ENCODE results near the gene SEC61A1. TPM values are rescaled to one million over a fixed set of nuclear protein-coding genes. Genes with fewer than 3 reads are reported as not detected.

Gene SEC61A1
- total RNA-seq, 1 donor from 2014 or later = 184 TPM

DNA sequence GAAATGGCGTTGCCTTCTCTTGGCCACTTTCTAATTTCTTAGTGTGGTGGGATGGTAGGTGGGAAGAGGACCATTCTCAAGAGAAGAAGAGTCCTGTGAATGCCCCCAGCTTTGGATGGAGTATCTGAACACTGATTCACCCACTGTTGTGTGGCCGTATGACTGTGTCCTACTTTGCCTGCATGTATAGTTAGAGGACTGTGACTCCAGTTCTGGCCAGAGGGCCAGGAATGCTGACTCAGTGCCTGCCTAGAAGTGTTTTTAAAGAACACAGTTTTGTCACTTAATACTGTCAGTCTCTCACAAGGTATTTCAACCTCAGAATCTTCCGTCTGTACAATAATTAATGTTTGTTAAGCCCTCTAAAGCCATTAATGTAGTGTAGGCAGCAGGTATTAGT is 2.1 kb downstream of the SEC61A1 start:
- Mint-ChIP-seq H3K36me3 (ENCODE audit: low read depth) (peaks cover 2% of the 10 kb centered on the region), H3K4me1 (peaks cover 39% of the 10 kb centered on the region), H3K27ac (ENCODE audit: unreplicated experiment) (no peak overlapping the region)

DNA sequence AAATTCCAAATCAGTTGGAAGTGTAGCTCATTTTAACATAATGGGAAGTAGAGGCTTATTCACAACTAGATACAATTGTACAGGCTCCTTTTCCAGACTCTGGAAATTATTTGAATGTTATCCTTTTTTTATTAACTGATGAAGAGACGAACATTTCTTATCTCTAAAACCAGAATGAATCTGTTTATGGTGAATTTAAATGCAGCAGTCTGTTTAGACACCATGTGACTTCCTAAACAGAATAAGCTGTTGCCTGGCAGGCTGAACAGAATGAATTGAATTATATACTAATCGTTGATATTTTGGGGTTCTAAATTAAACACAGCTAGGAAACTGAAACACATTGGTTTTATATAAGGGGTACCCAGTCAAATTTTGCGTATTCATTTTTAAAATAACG is 4.0 kb downstream of the SEC61A1 start:
- Mint-ChIP-seq H3K27me3 (ENCODE audit: low read depth) (no peaks in the 10 kb centered on the region), H3K36me3 (ENCODE audit: low read depth) (peaks cover 11% of the 10 kb centered on the region), H3K4me1 (peaks cover 35% of the 10 kb centered on the region), H3K4me3 (no peak overlapping the region), H3K27ac (ENCODE audit: unreplicated experiment) (no peak overlapping the region), H3K9me3 (no peaks in the 10 kb centered on the region)
- TF ChIP-seq, protein P1, sequence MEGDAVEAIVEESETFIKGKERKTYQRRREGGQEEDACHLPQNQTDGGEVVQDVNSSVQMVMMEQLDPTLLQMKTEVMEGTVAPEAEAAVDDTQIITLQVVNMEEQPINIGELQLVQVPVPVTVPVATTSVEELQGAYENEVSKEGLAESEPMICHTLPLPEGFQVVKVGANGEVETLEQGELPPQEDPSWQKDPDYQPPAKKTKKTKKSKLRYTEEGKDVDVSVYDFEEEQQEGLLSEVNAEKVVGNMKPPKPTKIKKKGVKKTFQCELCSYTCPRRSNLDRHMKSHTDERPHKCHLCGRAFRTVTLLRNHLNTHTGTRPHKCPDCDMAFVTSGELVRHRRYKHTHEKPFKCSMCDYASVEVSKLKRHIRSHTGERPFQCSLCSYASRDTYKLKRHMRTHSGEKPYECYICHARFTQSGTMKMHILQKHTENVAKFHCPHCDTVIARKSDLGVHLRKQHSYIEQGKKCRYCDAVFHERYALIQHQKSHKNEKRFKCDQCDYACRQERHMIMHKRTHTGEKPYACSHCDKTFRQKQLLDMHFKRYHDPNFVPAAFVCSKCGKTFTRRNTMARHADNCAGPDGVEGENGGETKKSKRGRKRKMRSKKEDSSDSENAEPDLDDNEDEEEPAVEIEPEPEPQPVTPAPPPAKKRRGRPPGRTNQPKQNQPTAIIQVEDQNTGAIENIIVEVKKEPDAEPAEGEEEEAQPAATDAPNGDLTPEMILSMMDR (conservative IDR thresholded peaks at IDR 0.05) = no peak
- no peak for DNase-seq (ENCODE audit: low read depth, low spot score)

More for the DNA sequence above, 2.1 kb downstream of the SEC61A1 start:
- TF ChIP-seq, protein P1 (conservative IDR thresholded peaks at IDR 0.05) = no peak
- peak overlapping the region; percentile 98 for H3K4me3 Mint-ChIP-seq
- no peak for DNase-seq (ENCODE audit: low read depth, low spot score)
- no peaks in the 10 kb centered on the region for H3K27me3 Mint-ChIP-seq (ENCODE audit: low read depth)
- H3K9me3 Mint-ChIP-seq = no peaks in the 10 kb centered on the region

DNA sequence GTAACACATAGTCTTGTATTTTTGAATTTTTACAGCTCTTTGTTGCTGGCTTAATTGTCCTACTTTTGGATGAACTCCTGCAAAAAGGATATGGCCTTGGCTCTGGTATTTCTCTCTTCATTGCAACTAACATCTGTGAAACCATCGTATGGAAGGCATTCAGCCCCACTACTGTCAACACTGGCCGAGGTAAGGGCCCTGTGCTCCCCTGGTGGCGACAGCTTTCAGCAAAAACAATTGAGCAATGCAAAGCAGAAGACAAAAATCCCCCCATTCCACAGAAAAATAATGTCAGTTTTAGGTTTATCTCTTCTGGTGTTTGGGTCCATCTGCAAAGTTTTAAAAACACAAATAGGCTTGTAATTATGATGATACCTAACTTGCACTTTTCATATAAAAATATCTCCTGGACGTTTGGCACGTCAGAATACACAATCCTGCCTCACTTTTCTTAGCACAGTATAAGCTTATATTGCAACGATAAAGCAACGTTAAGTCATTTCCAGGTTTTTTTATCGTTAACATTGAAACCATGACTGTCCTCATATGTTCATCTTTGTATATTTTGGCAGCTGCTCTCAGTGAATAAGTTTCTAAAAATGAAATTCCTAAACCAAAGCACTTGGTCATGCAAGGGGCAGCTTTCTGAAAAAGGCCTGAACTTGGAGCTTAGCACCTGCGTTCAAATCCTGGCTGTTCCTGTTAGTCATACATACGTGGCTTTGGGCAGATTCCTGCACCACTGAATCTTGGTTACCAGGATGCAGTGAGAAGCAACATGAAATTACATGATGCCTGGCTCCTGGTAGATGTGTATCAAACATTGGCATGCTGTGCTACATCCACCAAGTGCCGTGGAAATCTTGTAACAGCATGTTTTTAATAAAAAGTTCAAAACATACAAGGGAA is 8.5 kb downstream of the SEC61A1 start:
- Mint-ChIP-seq H3K27me3 (ENCODE audit: low read depth) (no peaks in the 10 kb centered on the region), H3K4me3 (no peak overlapping the region), H3K4me1 (peaks cover under 1% of the 10 kb centered on the region), H3K27ac (ENCODE audit: unreplicated experiment) (no peak overlapping the region), H3K36me3 (ENCODE audit: low read depth) (peaks cover 31% of the 10 kb centered on the region), H3K9me3 (no peaks in the 10 kb centered on the region)
- DNase-seq (ENCODE audit: low read depth, low spot score) = no peak
- TF ChIP-seq, protein P1 (conservative IDR thresholded peaks at IDR 0.05) = no peak

DNA sequence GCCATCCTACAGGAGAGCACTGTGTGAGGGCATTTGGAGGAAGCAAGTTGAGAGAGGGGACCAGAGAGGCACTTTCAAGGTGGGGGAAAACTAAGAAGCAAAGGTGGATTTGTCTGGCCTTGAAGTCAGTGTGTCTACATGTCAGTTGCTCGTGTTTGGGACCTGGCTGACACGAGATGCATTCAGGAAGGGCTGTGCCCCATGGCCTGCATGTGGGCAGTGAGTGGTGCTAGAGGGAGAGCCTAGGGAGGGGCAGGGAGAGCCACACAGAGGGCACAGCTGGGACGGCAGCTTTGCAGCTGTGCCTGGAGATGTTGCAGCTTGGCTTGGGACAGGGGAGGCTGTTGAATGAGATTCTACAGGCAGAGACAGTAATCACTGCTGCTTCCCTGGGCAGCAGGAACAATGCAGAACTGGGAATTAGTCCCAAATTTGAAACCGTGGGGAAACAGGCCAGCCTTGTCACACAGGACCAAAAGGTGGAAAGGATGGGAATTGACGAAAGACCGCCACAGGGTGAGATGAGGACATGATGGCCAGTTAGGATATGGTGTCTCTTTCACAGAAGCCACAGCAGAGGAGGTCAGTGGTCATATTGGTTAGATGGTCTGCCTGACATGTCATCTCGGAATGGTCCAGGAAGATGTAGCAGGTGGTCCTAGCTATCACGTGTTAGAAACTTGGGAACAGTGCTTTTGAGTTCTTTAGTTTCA is 10.0 kb downstream of the SEC61A1 start:
- no peaks in the 10 kb centered on the region for H3K9me3 Mint-ChIP-seq
- H3K36me3 Mint-ChIP-seq (ENCODE audit: low read depth) = peaks cover 34% of the 10 kb centered on the region
- no peaks in the 10 kb centered on the region for H3K4me1 Mint-ChIP-seq
- no peaks in the 10 kb centered on the region for H3K27me3 Mint-ChIP-seq (ENCODE audit: low read depth)
- no peak overlapping the region for H3K4me3 Mint-ChIP-seq
- no peak for DNase-seq (ENCODE audit: low read depth, low spot score)
- TF ChIP-seq, protein P1 (conservative IDR thresholded peaks at IDR 0.05) = no peak
- no peak overlapping the region for H3K27ac Mint-ChIP-seq (ENCODE audit: unreplicated experiment)

DNA sequence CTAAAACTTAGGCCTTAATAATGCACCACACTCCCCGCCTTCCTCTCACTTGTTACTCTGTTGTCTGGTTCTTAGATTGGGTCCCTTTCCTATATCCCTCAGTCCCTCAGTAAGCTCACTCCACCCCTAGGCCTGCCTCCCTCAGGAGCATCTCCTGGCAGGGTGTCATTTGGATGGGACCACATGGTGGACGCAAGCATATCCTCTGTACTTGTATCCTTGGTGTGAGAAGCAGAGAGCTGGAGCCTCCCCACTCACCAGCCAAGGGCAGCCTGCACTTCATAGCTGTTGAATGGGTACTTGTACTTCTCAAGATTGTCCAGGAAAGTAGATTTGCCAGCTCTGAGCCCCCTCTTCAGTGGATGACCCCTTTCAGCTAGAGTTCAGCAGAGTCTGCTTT is 11.6 kb downstream of the SEC61A1 start:
- H3K27me3 Mint-ChIP-seq (ENCODE audit: low read depth) = no peaks in the 10 kb centered on the region
- no peaks in the 10 kb centered on the region for H3K4me1 Mint-ChIP-seq
- peaks cover 42% of the 10 kb centered on the region for H3K36me3 Mint-ChIP-seq (ENCODE audit: low read depth)
- no peak for DNase-seq (ENCODE audit: low read depth, low spot score)
- H3K4me3 Mint-ChIP-seq = no peak overlapping the region
- H3K27ac Mint-ChIP-seq (ENCODE audit: unreplicated experiment) = no peak overlapping the region
- TF ChIP-seq, protein P1 (conservative IDR thresholded peaks at IDR 0.05) = no peak
- no peaks in the 10 kb centered on the region for H3K9me3 Mint-ChIP-seq
